Neuronal stem cell (in vitro differentiated cells): ENCODE results near the gene ELOVL7.
"Not testable (repeated sequence)": the region's sequence is repeated elsewhere in the genome, so short reads cannot be mapped to it uniquely, and the experiment has no call there.

ENCODE experiments used
- DNase-seq: peaks from one replicate; pipeline ENCODE4 v3.0.0-alpha.2; 2013; ENCODE audit warnings: low spot score
- H2AFZ ChIP-seq: one replicate; pipeline ENCODE4 v1.6.1; 2013; ENCODE audit warnings: mild to moderate bottlenecking, low read length, inconsistent platforms
- H2AK5ac ChIP-seq: 2 replicates; pipeline ENCODE4 v1.6.1; 2013; ENCODE audit warnings: low read depth, mild to moderate bottlenecking, inconsistent platforms, low read length, moderate library complexity, mixed read lengths
- H2BK120ac ChIP-seq: 2 replicates; pipeline ENCODE4 v1.6.1; 2013; ENCODE audit warnings: low read depth, mild to moderate bottlenecking, inconsistent platforms, low read length, moderate library complexity, mixed read lengths
- H2BK12ac ChIP-seq: one replicate; pipeline ENCODE4 v1.6.1; 2013; ENCODE audit warnings: low read length, inconsistent platforms
- H2BK15ac ChIP-seq: 2 replicates; pipeline ENCODE4 v1.6.1; 2013; ENCODE audit warnings: mild to moderate bottlenecking, low read length, inconsistent platforms, mixed read lengths
- H2BK5ac ChIP-seq: one replicate; pipeline ENCODE4 v1.6.1; 2013; ENCODE audit warnings: inconsistent platforms, mild to moderate bottlenecking, low read length, moderate library complexity
- H3K14ac ChIP-seq: one replicate; pipeline ENCODE4 v1.6.1; 2013; ENCODE audit warnings: low read length, inconsistent platforms
- H3K18ac ChIP-seq: 2 replicates; pipeline ENCODE4 v1.6.1; 2013; ENCODE audit warnings: low read length, inconsistent platforms
- H3K23ac ChIP-seq: 2 replicates; pipeline ENCODE4 v1.6.1; 2013; ENCODE audit warnings: low read depth, mild to moderate bottlenecking, mixed read lengths, low read length, inconsistent platforms; ENCODE audit not compliant: poor library complexity
- H3K27ac ChIP-seq: replicated peaks from 3 replicates; pipeline ENCODE4 v1.5.1; 2013; ENCODE audit warnings: low read length, inconsistent platforms
- H3K27me3 ChIP-seq, 3 experiments: 2 replicates each; pipeline ENCODE4 v1.6.1; 2013; ENCODE audit warnings: low read length in 3 of 3, mild to moderate bottlenecking in 2 of 3, inconsistent platforms in 1 of 3, low read depth in 1 of 3, mixed read lengths in 1 of 3, moderate library complexity in 1 of 3; ENCODE audit not compliant: control insufficient read depth in 3 of 3, insufficient read depth in 3 of 3
- H3K36me3 ChIP-seq, 2 donors: replicated peaks in 1 of 2; 2 replicates each; pipeline ENCODE4 v1.6.1; 2013; ENCODE audit warnings: low read length in 2 of 2; ENCODE audit not compliant: control insufficient read depth in 2 of 2, insufficient read depth in 2 of 2
- H3K4ac ChIP-seq: 2 replicates; pipeline ENCODE4 v1.6.1; 2013; ENCODE audit warnings: inconsistent platforms, mild to moderate bottlenecking, low read length, moderate library complexity
- H3K4me1 ChIP-seq, 2 donors: 1 replicate in 1 of 2; 2 replicates in 1 of 2; pipeline ENCODE4 v1.6.1; 2013; ENCODE audit warnings: low read length in 2 of 2, low read depth in 1 of 2; ENCODE audit not compliant: control insufficient read depth in 2 of 2, insufficient read depth in 1 of 2
- H3K4me2 ChIP-seq: one replicate; pipeline ENCODE4 v1.6.1; 2013; ENCODE audit warnings: mild to moderate bottlenecking, low read length, inconsistent platforms; ENCODE audit not compliant: insufficient read depth, poor library complexity, severe bottlenecking
- H3K4me3 ChIP-seq, 2 donors: 2 replicates each; pipeline ENCODE4 v1.5.1; 2013; ENCODE audit warnings: low read length in 2 of 2, mild to moderate bottlenecking in 2 of 2, inconsistent platforms in 1 of 2, moderate library complexity in 1 of 2
- H3K79me1 ChIP-seq: one replicate; pipeline ENCODE4 v1.6.1; 2013; ENCODE audit warnings: low read depth, mild to moderate bottlenecking, inconsistent platforms, low read length, moderate library complexity
- H3K9ac ChIP-seq: one replicate; pipeline ENCODE4 v1.6.1; 2013; ENCODE audit warnings: mild to moderate bottlenecking, low read depth, low read length, inconsistent platforms; ENCODE audit not compliant: poor library complexity
- H3K9me3 ChIP-seq, 2 donors: replicated peaks in 1 of 2; 2 replicates each; pipeline versions ENCODE3 to v1.6.1; 2013; ENCODE audit warnings: low read length in 2 of 2, mild to moderate bottlenecking in 2 of 2, inconsistent platforms in 1 of 2, low read depth in 1 of 2, mixed read lengths in 1 of 2, moderate library complexity in 1 of 2; ENCODE audit not compliant: control insufficient read depth in 2 of 2, insufficient read depth in 1 of 2
- H4K8ac ChIP-seq: one replicate; pipeline ENCODE4 v1.6.1; 2013; ENCODE audit warnings: low read depth, mild to moderate bottlenecking, inconsistent platforms, low read length, moderate library complexity
- H4K91ac ChIP-seq: one replicate; pipeline ENCODE4 v1.6.1; 2013; ENCODE audit warnings: low read length, low read depth, mild to moderate bottlenecking, inconsistent platforms; ENCODE audit not compliant: poor library complexity
- WGBS, 2 donors: extraction: QIAGEN DNeasy Blood & Tissue Kit; methylation state at CpG; one replicate each; pipeline ENCODE4 v1.1.7; 2013; ENCODE audit warnings: missing lambda C conversion rate in 2 of 2, mixed read lengths in 1 of 2; ENCODE audit not compliant: insufficient read length in 2 of 2, insufficient replicate concordance in 1 of 2; ENCODE audit errors: extremely low coverage in 2 of 2; 5-methylcytosine and 5-hydroxymethylcytosine counted together

Gene ELOVL7

DNA sequence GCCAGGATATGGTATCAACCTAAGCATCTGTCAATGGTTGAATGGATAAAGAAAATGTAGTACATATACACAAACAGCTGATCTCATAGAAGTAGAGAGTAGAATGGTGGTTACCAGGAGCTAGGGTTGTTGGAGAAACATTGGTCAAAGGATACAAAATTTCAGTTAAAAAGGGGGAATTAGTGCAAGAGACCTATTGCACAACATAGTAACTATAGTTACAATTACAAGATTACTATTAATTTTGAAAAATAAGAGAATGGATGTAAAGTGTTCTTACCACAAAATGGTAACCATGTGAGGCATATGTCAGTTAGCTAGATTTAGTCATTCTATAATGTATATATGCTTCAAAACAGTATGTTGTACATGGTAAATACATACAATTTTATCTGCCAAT is 28.8 kb upstream of the ELOVL7 start:
- Histone ChIP-seq H3K4me2 (no peak overlapping the region), H3K9ac (no peak overlapping the region), H3K14ac (no peak overlapping the region), H4K91ac (no peak overlapping the region), H4K8ac (no peak overlapping the region), H3K4me1 (no peaks in the 10 kb centered on the region), H3K27ac (no peak overlapping the region), H2AK5ac (no peak overlapping the region), H2BK15ac (no peak overlapping the region), H3K27me3 (no peaks in the 10 kb centered on the region), H3K4ac (no peak overlapping the region), H3K4me3 (no peak overlapping the region), H3K18ac (no peak overlapping the region), H2AFZ (no peak overlapping the region), H3K23ac (no peak overlapping the region), H3K79me1 (no peaks in the 10 kb centered on the region), H2BK120ac (no peak overlapping the region), H2BK12ac (no peak overlapping the region), H2BK5ac (no peak overlapping the region), H3K36me3 (no peaks in the 10 kb centered on the region), H3K9me3 (peaks cover 0 to 7% of the 10 kb centered on the region in 2 donors)
- no peak for DNase-seq

DNA sequence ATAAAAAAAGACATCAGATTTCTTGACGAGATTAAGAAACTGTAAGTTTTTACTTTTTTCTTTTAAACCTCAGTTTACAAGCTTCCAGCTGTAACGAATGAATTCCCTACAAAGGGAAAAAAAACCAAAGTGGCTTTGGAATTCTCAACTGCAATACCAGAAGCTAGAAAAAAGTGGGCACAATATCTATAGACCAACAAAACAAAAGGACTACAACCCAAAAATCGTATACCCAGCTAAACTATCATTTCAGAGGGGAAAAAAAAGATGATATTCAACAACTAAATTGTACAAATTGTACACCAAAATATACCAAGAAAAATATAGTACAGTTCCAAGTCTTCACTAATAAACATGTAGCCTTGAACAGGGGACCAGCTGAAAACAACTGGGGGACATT is 26.8 kb upstream of the ELOVL7 start:
- Histone ChIP-seq H2AFZ (no peak overlapping the region), H3K27me3 (no peaks in the 10 kb centered on the region), H3K4me2 (no peak overlapping the region), H2BK15ac (no peak overlapping the region), H3K4me1 (no peaks in the 10 kb centered on the region), H2BK120ac (no peak overlapping the region), H3K4ac (no peak overlapping the region), H3K9me3 (peaks cover 0 to 7% of the 10 kb centered on the region in 2 donors), H3K23ac (no peak overlapping the region), H2AK5ac (no peak overlapping the region), H3K14ac (no peak overlapping the region), H3K79me1 (no peaks in the 10 kb centered on the region), H4K8ac (no peak overlapping the region), H3K9ac (no peak overlapping the region), H3K36me3 (no peaks in the 10 kb centered on the region), H3K4me3 (no peak overlapping the region), H3K18ac (no peak overlapping the region), H2BK5ac (no peak overlapping the region), H4K91ac (no peak overlapping the region), H3K27ac (no peak overlapping the region), H2BK12ac (no peak overlapping the region)
- no CpG with 5 or more reads among the region's 3 CpGs for WGBS, 2 donors
- DNase-seq, result no peak

DNA sequence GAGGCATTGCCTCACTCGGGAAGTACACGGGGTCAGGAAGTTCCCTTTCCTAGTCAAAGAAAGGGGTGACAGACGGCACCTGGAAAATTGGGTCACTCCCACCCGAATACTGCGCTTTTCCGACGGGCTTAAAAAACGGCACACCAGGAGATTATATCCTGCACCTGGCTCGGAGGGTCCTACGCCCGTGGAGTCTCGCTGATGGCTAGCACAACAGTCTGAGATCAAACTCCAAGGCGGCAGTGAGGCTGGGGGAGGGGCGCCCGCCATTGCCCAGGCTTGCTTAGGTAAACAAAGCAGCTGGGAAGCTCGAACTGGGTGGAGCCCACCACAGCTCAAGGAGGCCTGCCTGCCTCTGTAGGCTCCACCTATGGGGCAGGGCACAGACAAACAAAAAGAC is 16.5 kb upstream of the ELOVL7 start:
- not testable (repeated sequence) for H2AFZ ChIP-seq, H3K14ac ChIP-seq, H3K23ac ChIP-seq, H3K79me1 ChIP-seq, H2BK120ac ChIP-seq, H4K91ac ChIP-seq, H3K4ac ChIP-seq, H2BK12ac ChIP-seq, H3K9me3 ChIP-seq, H2BK5ac ChIP-seq, H3K27ac ChIP-seq, H2BK15ac ChIP-seq, H3K4me1 ChIP-seq, H3K9ac ChIP-seq, H3K36me3 ChIP-seq, H4K8ac ChIP-seq, H3K27me3 ChIP-seq, H3K18ac ChIP-seq, H2AK5ac ChIP-seq, DNase-seq, H3K4me2 ChIP-seq, H3K4me3 ChIP-seq
- no CpG with 5 or more reads among the region's 16 CpGs for WGBS, 2 donors

DNA sequence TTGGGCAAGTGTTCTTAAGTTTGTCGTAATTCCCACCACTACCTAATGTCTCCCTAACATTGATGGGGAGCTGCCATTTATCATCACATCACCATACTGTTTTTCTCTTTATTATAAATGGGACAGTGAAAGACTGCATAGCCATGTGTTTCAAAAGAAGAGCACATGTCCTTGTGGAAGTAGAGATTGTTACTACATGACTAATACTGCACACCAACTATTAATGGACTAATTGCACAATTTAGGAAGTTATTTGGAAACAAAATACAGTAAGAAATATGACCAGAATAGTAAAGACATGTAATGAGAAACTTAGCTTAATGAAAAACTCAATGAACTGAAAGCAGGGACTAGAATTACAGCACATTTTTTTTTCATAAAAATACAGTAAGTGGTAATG is 12.0 kb upstream of the ELOVL7 start:
- no peak overlapping the region for H2BK120ac ChIP-seq
- no peak overlapping the region for H2BK15ac ChIP-seq
- no peaks in the 10 kb centered on the region for H3K36me3 ChIP-seq
- H3K9ac ChIP-seq, result no peak overlapping the region
- H2BK5ac ChIP-seq, result no peak overlapping the region
- no peak overlapping the region for H4K8ac ChIP-seq
- H3K4ac ChIP-seq, result no peak overlapping the region
- H3K27me3 ChIP-seq, result no peaks in the 10 kb centered on the region
- H3K9me3 ChIP-seq, result no peaks in the 10 kb centered on the region
- no peak overlapping the region for H2BK12ac ChIP-seq
- H3K18ac ChIP-seq, result no peak overlapping the region
- DNase-seq, result no peak
- H3K79me1 ChIP-seq, result no peaks in the 10 kb centered on the region
- H3K4me3 ChIP-seq, result no peak overlapping the region
- H3K23ac ChIP-seq, result no peak overlapping the region
- H3K27ac ChIP-seq, result no peak overlapping the region
- no peak overlapping the region for H2AFZ ChIP-seq
- no peak overlapping the region for H3K14ac ChIP-seq
- WGBS, 2 donors, result no CpG with 5 or more reads among the region's 1 CpG
- no peak overlapping the region for H3K4me2 ChIP-seq
- no peaks in the 10 kb centered on the region for H3K4me1 ChIP-seq
- H4K91ac ChIP-seq, result no peak overlapping the region
- H2AK5ac ChIP-seq, result no peak overlapping the region
